Measurements from ENCODE around the gene ACOXL.
A peak's percentile ranks its signal among the peaks of the same experiment; 100 is the strongest.

GRCh38 chr2:110818767-110819481, 86.6 kb downstream of the ACOXL start:
- TF ChIP-seq FOXK2 (conservative IDR thresholded peaks at IDR 0.05 in 1 of 2, IDR thresholded peaks at IDR 0.05 in 1 of 2; ENCODE audit: low read depth in 2 of 2) = no peak
- TF ChIP-seq MEF2A (IDR thresholded peaks at IDR 0.05; ENCODE audit: control insufficient read depth, low read depth, low read length) = no peak
- peak; percentile 13 to 22 (median 18); a peak in 3 of 6 replicates for TF ChIP-seq CTCF (IDR thresholded peaks at IDR 0.05 in 2 of 3, conservative IDR thresholded peaks at IDR 0.05 in 1 of 3; ENCODE audit: insufficient read depth in 2 of 3, low read depth in 1 of 3, low read length in 3 of 3)

All from K562 (cell line).